ENCODE data around the gene CCDC134. TPM values are rescaled to one million over a fixed set of nuclear protein-coding genes. Genes with fewer than 3 reads are reported as not detected.
A peak's percentile ranks its signal among the peaks of the same experiment; 100 is the strongest.

CCDC134 gene
- total RNA-seq, 1 experiment from 2014 or later, result 7.9 TPM

DNA sequence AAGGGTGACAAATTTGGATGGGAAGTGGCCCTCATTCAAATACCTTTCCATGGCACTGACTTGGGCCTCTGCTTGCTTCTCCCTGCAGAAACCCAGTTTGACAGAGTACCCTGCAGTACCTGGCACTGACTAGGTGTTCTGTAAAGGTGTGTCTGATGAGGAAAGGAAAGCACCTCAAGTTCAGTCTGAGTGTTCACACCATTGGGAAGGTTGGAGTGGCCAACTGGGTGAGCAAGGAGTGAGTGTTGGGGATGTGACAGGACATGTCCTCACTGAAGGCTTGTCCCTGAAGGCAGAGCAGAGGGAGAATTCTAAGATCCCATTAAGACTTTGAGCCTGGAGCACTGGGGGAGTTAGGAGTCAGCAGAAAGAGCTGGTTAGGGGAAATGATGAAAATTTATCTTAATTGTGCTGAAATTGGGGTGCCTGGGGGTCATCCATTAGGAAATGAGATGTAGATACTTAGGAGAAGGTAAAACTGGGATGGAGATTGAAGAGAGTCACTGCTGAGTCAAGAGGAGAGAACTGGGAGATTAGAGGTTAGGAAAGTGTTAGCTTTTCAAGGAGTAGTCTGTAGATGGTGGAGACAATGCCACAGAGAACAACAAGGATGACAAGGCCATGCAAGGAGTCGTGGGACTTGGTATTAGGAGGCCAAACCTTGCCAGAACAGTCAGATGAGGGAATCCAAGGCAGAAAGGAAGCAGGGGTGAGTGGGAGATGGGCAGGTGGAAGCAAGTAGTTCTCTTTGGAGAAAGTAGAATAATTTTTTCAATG lies 38.6 kb downstream of the CCDC134 start:
- Histone ChIP-seq H3K9me3 (ENCODE audit: low read length) (no peaks in the 10 kb centered on the region), H3K27ac (ENCODE audit: low read length) (no peak overlapping the region), H2AFZ (ENCODE audit: low read length) (no peak overlapping the region), H3F3A (ENCODE audit: low read length, unreplicated experiment) (no peaks in the 10 kb centered on the region), H3K4me3 (ENCODE audit: low read length) (no peak overlapping the region), H3K4me2 (ENCODE audit: low read length) (no peak overlapping the region), H3K27me3 (ENCODE audit: low read length) (no peaks in the 10 kb centered on the region), H3K4me1 (ENCODE audit: insufficient read depth, low read length) (peaks cover 39% of the 10 kb centered on the region), H3K79me2 (ENCODE audit: low read length) (peaks cover 92% of the 10 kb centered on the region), H4K20me1 (ENCODE audit: low read length) (0 out of 2 replicates have a peak, but pooled peaks cover 9% of the 10 kb centered on the region), H3K36me3 (ENCODE audit: low read depth, low read length) (peaks cover 14% of the 10 kb centered on the region), H3K9me2 (replicated peaks; ENCODE audit: low read length) (no peaks in the 10 kb centered on the region), H3K9ac (ENCODE audit: low read length) (no peak overlapping the region)
- no peak for ATAC-seq
- ChIA-PET POLR2A (ENCODE audit: unreplicated experiment) (no interaction called here), CTCF (no interaction called here)
- BruUV-seq (replicated peaks), result no TSS peak
- intact Hi-C loops (cut with micrococcal nuclease), result no loop called here
- TF ChIP-seq EZH2phosphoT487 (IDR thresholded peaks at IDR 0.05; ENCODE audit: borderline replicate concordance, low read length), result no peak
- DNase-seq, result no peak

DNA sequence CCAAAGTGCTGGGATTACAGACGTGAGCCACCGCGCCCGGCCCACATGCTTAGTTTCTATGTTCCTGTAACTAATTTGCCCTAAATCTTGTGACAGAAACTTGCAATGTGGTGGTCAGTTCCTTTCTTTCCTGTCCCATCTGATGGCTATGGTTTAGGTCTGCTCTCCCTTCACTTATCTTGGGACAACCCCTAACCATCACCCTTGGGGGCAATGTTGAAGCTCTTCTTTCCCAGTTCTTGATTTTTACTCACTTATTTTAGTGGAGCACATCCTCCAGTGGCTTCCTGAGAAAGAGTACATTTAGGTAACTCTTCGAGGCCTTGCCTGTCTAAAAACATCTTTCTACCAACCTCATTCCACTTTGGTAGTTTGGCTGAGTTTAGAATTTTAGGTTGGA lies 39.7 kb downstream of the CCDC134 start:
- CTCF ChIA-PET, result no interaction called here

DNA sequence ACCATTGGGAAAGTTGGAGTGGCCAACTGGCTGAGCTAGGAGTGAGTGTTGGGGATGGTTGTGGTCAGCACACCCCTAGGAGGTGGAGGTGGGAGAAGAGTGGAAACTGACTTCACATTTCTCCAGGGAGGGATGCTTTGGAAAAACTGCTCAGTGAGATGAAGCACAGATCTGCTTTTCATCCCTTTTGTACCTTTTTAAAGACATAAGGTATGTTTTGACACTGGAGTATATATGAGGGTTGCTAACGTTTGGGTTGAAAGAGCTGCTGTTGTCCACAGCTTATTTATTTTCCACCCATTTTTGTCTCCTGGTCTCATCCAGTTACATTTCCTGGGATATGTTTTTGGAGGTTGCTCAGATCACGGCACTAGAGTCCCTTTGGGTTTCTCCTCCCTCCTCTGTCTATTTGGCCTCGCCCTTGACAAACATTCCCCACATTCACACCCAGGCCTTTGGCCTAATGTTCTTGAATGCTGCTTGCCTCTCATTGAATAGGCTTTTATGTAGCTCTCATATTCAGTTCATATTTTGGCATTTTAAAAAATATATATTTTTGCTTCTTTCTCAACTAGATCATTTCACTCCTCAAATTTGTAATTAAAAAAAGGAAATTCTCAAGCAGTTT lies 40.7 kb downstream of the CCDC134 start:
- no peak overlapping the region; the same call in 1 of the 2 replicates for H3K4me3 ChIP-seq (ENCODE audit: low read length)
- no peak overlapping the region for H2AFZ ChIP-seq (ENCODE audit: low read length)
- peaks cover 46% of the 10 kb centered on the region for H3K4me1 ChIP-seq (ENCODE audit: insufficient read depth, low read length)
- peaks cover 94% of the 10 kb centered on the region for H3K79me2 ChIP-seq (ENCODE audit: low read length)
- TF ChIP-seq, protein P1, sequence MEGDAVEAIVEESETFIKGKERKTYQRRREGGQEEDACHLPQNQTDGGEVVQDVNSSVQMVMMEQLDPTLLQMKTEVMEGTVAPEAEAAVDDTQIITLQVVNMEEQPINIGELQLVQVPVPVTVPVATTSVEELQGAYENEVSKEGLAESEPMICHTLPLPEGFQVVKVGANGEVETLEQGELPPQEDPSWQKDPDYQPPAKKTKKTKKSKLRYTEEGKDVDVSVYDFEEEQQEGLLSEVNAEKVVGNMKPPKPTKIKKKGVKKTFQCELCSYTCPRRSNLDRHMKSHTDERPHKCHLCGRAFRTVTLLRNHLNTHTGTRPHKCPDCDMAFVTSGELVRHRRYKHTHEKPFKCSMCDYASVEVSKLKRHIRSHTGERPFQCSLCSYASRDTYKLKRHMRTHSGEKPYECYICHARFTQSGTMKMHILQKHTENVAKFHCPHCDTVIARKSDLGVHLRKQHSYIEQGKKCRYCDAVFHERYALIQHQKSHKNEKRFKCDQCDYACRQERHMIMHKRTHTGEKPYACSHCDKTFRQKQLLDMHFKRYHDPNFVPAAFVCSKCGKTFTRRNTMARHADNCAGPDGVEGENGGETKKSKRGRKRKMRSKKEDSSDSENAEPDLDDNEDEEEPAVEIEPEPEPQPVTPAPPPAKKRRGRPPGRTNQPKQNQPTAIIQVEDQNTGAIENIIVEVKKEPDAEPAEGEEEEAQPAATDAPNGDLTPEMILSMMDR (conservative IDR thresholded peaks at IDR 0.05; ENCODE audit: low read depth, low read length), result no peak
- no peak for TF ChIP-seq EZH2 (IDR thresholded peaks at IDR 0.05; ENCODE audit: low read length, unreplicated experiment)
- TF ChIP-seq EZH2phosphoT487 (IDR thresholded peaks at IDR 0.05; ENCODE audit: borderline replicate concordance, low read length), result no peak
- POLR2A ChIA-PET (ENCODE audit: unreplicated experiment), result interaction anchor here (0.8 kb wide), 1 partner anchor 8 kb away, joined by 3 read pairs; the partner anchor contains the start of gene SREBF2
- BruUV-seq (replicated peaks), result no TSS peak
- H3K27me3 ChIP-seq (ENCODE audit: low read length), result no peaks in the 10 kb centered on the region
- H3K9me3 ChIP-seq (ENCODE audit: low read length), result no peaks in the 10 kb centered on the region
- H3F3A ChIP-seq (ENCODE audit: low read length, unreplicated experiment), result no peaks in the 10 kb centered on the region
- H3K27ac ChIP-seq (ENCODE audit: low read length), result peak overlapping the region; percentile 65
- intact Hi-C loops (cut with micrococcal nuclease), result loop anchor here (2.0 kb wide), 1 partner anchor 16 kb away; no protein-coding TSS in a partner anchor
- CTCF ChIA-PET, result interaction anchor here (0.8 kb wide), 1 partner anchor 84 kb away, joined by 6 read pairs; no protein-coding TSS in a partner anchor
- DNase-seq (peak; percentile 60), ATAC-seq (peak; percentile 77)
- no peak overlapping the region; the same call in 1 of the 2 replicates for H3K9ac ChIP-seq (ENCODE audit: low read length)
- H3K4me2 ChIP-seq (ENCODE audit: low read length), result peak overlapping the region; percentile 43
- no peaks in the 10 kb centered on the region for H3K9me2 ChIP-seq (replicated peaks; ENCODE audit: low read length)
- peaks cover 12% of the 10 kb centered on the region; the same call in 1 of the 2 replicates for H4K20me1 ChIP-seq (ENCODE audit: low read length)
- peaks cover 8% of the 10 kb centered on the region; the same call in 1 of the 2 replicates for H3K36me3 ChIP-seq (ENCODE audit: low read depth, low read length)

More for the DNA sequence above, 39.7 kb downstream of the CCDC134 start:
- intact Hi-C loops (cut with micrococcal nuclease), result loop anchor here (2.0 kb wide), 1 partner anchor 17 kb away; no protein-coding TSS in a partner anchor
- Histone ChIP-seq H3K4me1 (ENCODE audit: insufficient read depth, low read length) (peaks cover 44% of the 10 kb centered on the region), H2AFZ (ENCODE audit: low read length) (no peak overlapping the region), H4K20me1 (ENCODE audit: low read length) (peaks cover 2% of the 10 kb centered on the region; the same call in 1 of the 2 replicates), H3K79me2 (ENCODE audit: low read length) (peaks cover 93% of the 10 kb centered on the region), H3K4me2 (ENCODE audit: low read length) (no peak overlapping the region), H3K9me2 (replicated peaks; ENCODE audit: low read length) (no peaks in the 10 kb centered on the region), H3K4me3 (ENCODE audit: low read length) (no peak overlapping the region), H3K27ac (ENCODE audit: low read length) (peak overlapping the region; percentile 65; the same call in 1 of the 2 replicates), H3K9me3 (ENCODE audit: low read length) (no peaks in the 10 kb centered on the region), H3K9ac (ENCODE audit: low read length) (no peak overlapping the region), H3K36me3 (ENCODE audit: low read depth, low read length) (peaks cover 14% of the 10 kb centered on the region), H3K27me3 (ENCODE audit: low read length) (no peaks in the 10 kb centered on the region), H3F3A (ENCODE audit: low read length, unreplicated experiment) (no peaks in the 10 kb centered on the region)
- ATAC-seq (no peak), DNase-seq (no peak)
- TF ChIP-seq, protein P1 (conservative IDR thresholded peaks at IDR 0.05; ENCODE audit: low read depth, low read length), result no peak
- TF ChIP-seq EZH2 (IDR thresholded peaks at IDR 0.05; ENCODE audit: low read length, unreplicated experiment) (no peak), EZH2phosphoT487 (IDR thresholded peaks at IDR 0.05; ENCODE audit: borderline replicate concordance, low read length) (no peak)
- no TSS peak for BruUV-seq (replicated peaks)
- POLR2A ChIA-PET (ENCODE audit: unreplicated experiment), result no interaction called here
